IMR-90 (cell line): ENCODE measurements around the gene PI4K2B. TPM values are rescaled to one million over a fixed set of nuclear protein-coding genes. Genes with fewer than 3 reads are reported as not detected.

Experiments
- ATAC-seq: fragments of 200-7000 bp; cut with Tn5 transposase; 2 replicates; pipeline ENCODE4 v1.9.1; 2020; ENCODE audit warnings: low read depth, mild to moderate bottlenecking, moderate library complexity
- BruUV-seq: library from RNA; stranded (reverse); fragments of 400-500 nt; replicated peaks from 2 replicates; lab custom pipeline; 2021; lab: Mats Ljungman, UMichigan
- CTCF ChIA-PET: fragments of 300-600 bp; formaldehyde crosslinking; extraction: SDS; loops from one replicate; lab custom pipeline; 2021; ENCODE audit warnings: antibody characterized with exemption; lab: Yijun Ruan, JAX
- POLR2A ChIA-PET: fragments of 300-600 bp; sonication (Branson Sonifier 250); formaldehyde crosslinking; loops from one replicate; lab custom pipeline; 2022; ENCODE audit warnings: antibody characterized with exemption; ENCODE audit not compliant: unreplicated experiment; lab: Charles Lee
- DNase-seq: peaks from one replicate; pipeline ENCODE4 v3.0.0; 2013
- H2AFZ ChIP-seq: replicated peaks from 2 replicates; pipeline ENCODE3; 2013; ENCODE audit warnings: low read length, mild to moderate bottlenecking; ENCODE audit not compliant: poor library complexity
- H2AK5ac ChIP-seq: 2 replicates; pipeline ENCODE4 v1.6.1; 2013; ENCODE audit warnings: low read depth, low read length, inconsistent platforms
- H2AK9ac ChIP-seq: replicated peaks from 2 replicates; pipeline ENCODE3; 2013; ENCODE audit warnings: mild to moderate bottlenecking, low read depth, low read length, moderate library complexity; ENCODE audit not compliant: poor library complexity
- H2BK120ac ChIP-seq: 2 replicates; pipeline ENCODE4 v1.6.1; 2013; ENCODE audit warnings: low read depth, low read length, inconsistent platforms
- H2BK15ac ChIP-seq: 3 replicates; pipeline ENCODE4 v1.6.1; 2013; ENCODE audit warnings: low read depth, low read length, inconsistent platforms
- H2BK20ac ChIP-seq: 2 replicates; pipeline ENCODE4 v1.6.1; 2013; ENCODE audit warnings: low read depth, mild to moderate bottlenecking, inconsistent platforms, low read length, moderate library complexity
- H2BK5ac ChIP-seq: 2 replicates; pipeline ENCODE4 v1.6.1; 2013; ENCODE audit warnings: mild to moderate bottlenecking, low read depth, low read length, inconsistent platforms; ENCODE audit not compliant: poor library complexity, severe bottlenecking
- H3K14ac ChIP-seq: replicated peaks from 2 replicates; pipeline ENCODE4 v1.6.1; 2013; ENCODE audit warnings: low read depth, low read length, inconsistent platforms
- H3K18ac ChIP-seq: 2 replicates; pipeline ENCODE4 v1.6.1; 2013; ENCODE audit warnings: low read depth, low read length, control low read depth
- H3K23ac ChIP-seq: 2 replicates; pipeline ENCODE4 v1.6.1; 2013; ENCODE audit warnings: low read depth, low read length, inconsistent platforms
- H3K27ac ChIP-seq: 2 replicates; pipeline ENCODE4 v1.5.1; 2013; ENCODE audit warnings: mild to moderate bottlenecking, control low read depth, low read length; ENCODE audit not compliant: insufficient read depth
- H3K27me3 ChIP-seq: 2 replicates; pipeline ENCODE4 v1.6.1; 2013; ENCODE audit warnings: low read length; ENCODE audit not compliant: control insufficient read depth, insufficient read depth
- H3K36me3 ChIP-seq: 2 replicates; pipeline ENCODE4 v1.6.1; 2013; ENCODE audit warnings: low read length, mixed read lengths; ENCODE audit not compliant: control insufficient read depth, insufficient read depth
- H3K4ac ChIP-seq: 2 replicates; pipeline ENCODE4 v1.6.1; 2013; ENCODE audit warnings: low read depth, low read length, inconsistent platforms
- H3K4me1 ChIP-seq: 2 replicates; pipeline ENCODE4 v1.6.1; 2013; ENCODE audit warnings: low read length, mixed read lengths; ENCODE audit not compliant: control insufficient read depth, insufficient read depth
- H3K4me2 ChIP-seq: 2 replicates; pipeline ENCODE4 v1.6.1; 2013; ENCODE audit warnings: low read depth, mild to moderate bottlenecking, control low read depth, low read length, moderate library complexity
- H3K4me3 ChIP-seq: 2 replicates; pipeline ENCODE4 v1.5.1; 2013; ENCODE audit warnings: low read depth, mild to moderate bottlenecking, control low read depth, low read length, moderate library complexity; ENCODE audit not compliant: insufficient read depth
- H3K56ac ChIP-seq: 2 replicates; pipeline ENCODE4 v1.6.1; 2013; ENCODE audit warnings: low read length, inconsistent platforms; ENCODE audit not compliant: insufficient read depth; ENCODE audit errors: extremely low read depth
- H3K79me1 ChIP-seq, 2 experiments: 2 replicates each; pipeline ENCODE4 v1.6.1; 2013; ENCODE audit warnings: low read length in 2 of 2, inconsistent platforms in 1 of 2, low read depth in 1 of 2
- H3K9ac ChIP-seq: 2 replicates; pipeline ENCODE4 v1.6.1; 2013; ENCODE audit warnings: low read depth, low read length, control low read depth
- H3K9me1 ChIP-seq: 2 replicates; pipeline ENCODE4 v1.6.1; 2013; ENCODE audit warnings: low read length, inconsistent platforms; ENCODE audit not compliant: insufficient read depth
- H3K9me3 ChIP-seq: 2 replicates; pipeline ENCODE4 v1.6.1; 2013; ENCODE audit warnings: low read length; ENCODE audit not compliant: control insufficient read depth, insufficient read depth
- H4K20me1 ChIP-seq: 2 replicates; pipeline ENCODE4 v1.6.1; 2013; ENCODE audit warnings: low read length, inconsistent platforms; ENCODE audit not compliant: insufficient read depth
- H4K5ac ChIP-seq: 2 replicates; pipeline ENCODE4 v1.6.1; 2013; ENCODE audit warnings: mild to moderate bottlenecking, low read depth, low read length, control low read depth
- H4K8ac ChIP-seq, 2 experiments: 2 replicates each; pipeline ENCODE4 v1.6.1; 2013; ENCODE audit warnings: low read depth in 2 of 2, low read length in 2 of 2, control low read depth in 1 of 2, inconsistent platforms in 1 of 2
- H4K91ac ChIP-seq: 2 replicates; pipeline ENCODE4 v1.6.1; 2013; ENCODE audit warnings: low read depth, low read length, inconsistent platforms; ENCODE audit not compliant: insufficient read depth
- BHLHE40 ChIP-seq: fragments of 150-350 bp; IDR thresholded peaks from 2 replicates; pipeline ENCODE4 v1.6.1; 2016; ENCODE audit warnings: mild to moderate bottlenecking, low read depth, low read length
- CEBPB ChIP-seq: IDR thresholded peaks from 2 replicates; pipeline ENCODE4 v1.6.1; 2012; ENCODE audit warnings: low read depth, low read length, improper control_type of control experiment
- CHD1 ChIP-seq: IDR thresholded peaks from 2 replicates; pipeline ENCODE4 v1.6.1; 2012; ENCODE audit warnings: low read depth, low read length, improper control_type of control experiment
- FOS ChIP-seq: fragments of 150-350 bp; IDR thresholded peaks from 2 replicates; pipeline ENCODE4 v1.6.1; 2016; ENCODE audit warnings: low read depth, low read length
- MAFK ChIP-seq: IDR thresholded peaks from 2 replicates; pipeline ENCODE4 v1.6.1; 2012; ENCODE audit warnings: low read depth, low read length, improper control_type of control experiment
- MAZ ChIP-seq: IDR thresholded peaks from 2 replicates; pipeline ENCODE4 v1.6.1; 2012; ENCODE audit warnings: low read depth, mild to moderate bottlenecking, low read length, improper control_type of control experiment, moderate library complexity, borderline replicate concordance
- MXI1 ChIP-seq: IDR thresholded peaks from 2 replicates; pipeline ENCODE4 v1.6.1; 2012; ENCODE audit warnings: low read depth, mild to moderate bottlenecking, low read length, moderate library complexity, borderline replicate concordance
- NFE2L2 ChIP-seq: fragments of 150-350 bp; IDR thresholded peaks from 2 replicates; pipeline ENCODE4 v1.6.1; 2016; ENCODE audit warnings: low read depth, mild to moderate bottlenecking, low read length
- POLR2A ChIP-seq: IDR thresholded peaks from 2 replicates; pipeline ENCODE4 v1.6.1; 2012; ENCODE audit warnings: mild to moderate bottlenecking, low read depth, low read length
- RAD21 ChIP-seq: IDR thresholded peaks from 2 replicates; pipeline ENCODE4 v1.6.1; 2012; ENCODE audit warnings: low read length, improper control_type of control experiment
- RCOR1 ChIP-seq: IDR thresholded peaks from 2 replicates; pipeline ENCODE4 v1.6.1; 2012; ENCODE audit warnings: mild to moderate bottlenecking, low read length, improper control_type of control experiment; ENCODE audit not compliant: insufficient replicate concordance
- RFX5 ChIP-seq: IDR thresholded peaks from 2 replicates; pipeline ENCODE4 v1.8.0; 2012; ENCODE audit warnings: low read depth, mild to moderate bottlenecking, low read length, moderate library complexity
- SMC3 ChIP-seq: fragments of 150-350 bp; IDR thresholded peaks from 2 replicates; pipeline ENCODE4 v1.6.1; 2016; ENCODE audit warnings: low read depth, mild to moderate bottlenecking, antibody characterized with exemption, low read length, moderate library complexity
- WGBS, 2 experiments: methylation state at CpG; one replicate each; pipeline versions ENCODE4 v1.1.5 to v1.1.7; 2013; ENCODE audit warnings: missing lambda C conversion rate in 2 of 2; ENCODE audit not compliant: insufficient read length in 1 of 2; ENCODE audit errors: extremely low coverage in 2 of 2; 5-methylcytosine and 5-hydroxymethylcytosine counted together
- dilution Hi-C: fragments of 300-500 bp; cut with HindIII; formaldehyde crosslinking; loops from one replicate; pipeline ENCODE4 v1.14.3; 2018; ENCODE audit warnings: low sequenced_read_pairs; ENCODE audit not compliant: unreplicated experiment
- in situ Hi-C: fragments of 300-500 bp; cut with MboI; formaldehyde crosslinking; loops from 3 replicates; pipeline ENCODE4 v1.14.3; 2019; ENCODE audit warnings: low sequenced_read_pairs, inconsistent platforms, mixed read lengths
- intact Hi-C: fragments of 100-400 bp; cut with micrococcal nuclease; formaldehyde crosslinking; loops from 2 replicates; pipeline ENCODE4 v1.10.0; 2022
- polyA plus RNA-seq, 3 experiments: library from polyadenylated mRNA; depleted of rRNA; stranded (reverse); fragments of >200 nt; gene quantifications; 2 replicates each; pipeline ENCODE4 v1.2.3, GENCODE V29; 2012; ENCODE audit warnings: low replicate concordance in 1 of 3
- total RNA-seq: library from RNA; depleted of rRNA; stranded (reverse); fragments of >200 nt; gene quantifications from 2 replicates; pipeline ENCODE4 v1.2.3, GENCODE V29; 2012
- TF ChIP-seq, protein P1 (sequence below): fragments of 150-350 bp; IDR thresholded peaks from 2 replicates; pipeline ENCODE4 v1.6.1; 2017; ENCODE audit warnings: mild to moderate bottlenecking, antibody characterized with exemption, low read length, low read depth
- TF ChIP-seq, protein P2 (sequence below): fragments of 150-350 bp; IDR thresholded peaks from 2 replicates; pipeline ENCODE4 v1.6.1; 2016; ENCODE audit warnings: low read depth, mild to moderate bottlenecking, low read length, moderate library complexity, borderline replicate concordance
- TF ChIP-seq, protein P3 (sequence below): conservative IDR thresholded peaks from 2 replicates; pipeline ENCODE4 v1.5.1; 2012; ENCODE audit warnings: mild to moderate bottlenecking, low read depth, low read length, improper control_type of control experiment

Gene PI4K2B
- total and polyA plus RNA-seq, 2 of the 4 experiments (the other 2 are of a cell fraction), result 6.5 to 7.6 TPM

DNA sequence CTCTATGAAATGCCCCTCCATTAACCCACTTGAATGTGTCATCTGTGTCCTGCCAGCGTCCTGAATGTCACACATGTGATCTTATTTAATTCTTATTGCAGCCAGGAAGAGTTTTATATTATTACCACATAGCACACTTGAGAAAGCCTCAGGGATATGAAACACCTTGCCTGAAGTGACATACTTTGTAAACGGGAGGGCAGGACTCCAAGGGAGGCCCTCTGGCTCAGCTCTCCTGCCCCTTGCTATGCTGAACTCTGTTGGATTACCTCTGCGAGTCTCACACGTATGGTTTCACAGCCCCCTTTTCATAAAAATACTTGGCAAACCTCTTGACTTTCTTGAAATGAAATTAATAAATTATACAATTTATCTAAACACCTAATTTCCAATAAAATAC lies 67.6 kb downstream of the PI4K2B start:
- no peaks in the 10 kb centered on the region for H3K36me3 ChIP-seq
- no peaks in the 10 kb centered on the region for H3K79me1 ChIP-seq
- H3K14ac ChIP-seq, result no peak overlapping the region
- H4K5ac ChIP-seq, result no peak overlapping the region
- no peak overlapping the region for H3K4me3 ChIP-seq
- no peaks in the 10 kb centered on the region for H4K20me1 ChIP-seq
- no peak overlapping the region for H3K18ac ChIP-seq
- H4K91ac ChIP-seq, result no peak overlapping the region
- no peak overlapping the region for H3K9ac ChIP-seq
- ATAC-seq (no peak), DNase-seq (no peak)
- WGBS, 2 experiments, result no CpG with 5 or more reads among the region's 4 CpGs
- no peak overlapping the region for H2BK5ac ChIP-seq
- no TSS peak for BruUV-seq
- intact Hi-C loops, result no loop called here
- H2AK5ac ChIP-seq, result no peak overlapping the region
- H3K27ac ChIP-seq, result no peak overlapping the region
- H2BK20ac ChIP-seq, result no peak overlapping the region
- peaks cover 14% of the 10 kb centered on the region for H3K27me3 ChIP-seq
- H2BK15ac ChIP-seq, result no peak overlapping the region
- no peak overlapping the region for H2AFZ ChIP-seq
- no peaks in the 10 kb centered on the region for H3K9me3 ChIP-seq
- dilution Hi-C loops, result no loop called here
- no peak overlapping the region for H2BK120ac ChIP-seq
- no peak overlapping the region for H3K4me2 ChIP-seq
- no peak overlapping the region for H3K4ac ChIP-seq
- no peaks in the 10 kb centered on the region for H3K4me1 ChIP-seq
- POLR2A ChIA-PET, result no interaction called here
- H4K8ac ChIP-seq, result no peak overlapping the region
- TF ChIP-seq, protein P1, sequence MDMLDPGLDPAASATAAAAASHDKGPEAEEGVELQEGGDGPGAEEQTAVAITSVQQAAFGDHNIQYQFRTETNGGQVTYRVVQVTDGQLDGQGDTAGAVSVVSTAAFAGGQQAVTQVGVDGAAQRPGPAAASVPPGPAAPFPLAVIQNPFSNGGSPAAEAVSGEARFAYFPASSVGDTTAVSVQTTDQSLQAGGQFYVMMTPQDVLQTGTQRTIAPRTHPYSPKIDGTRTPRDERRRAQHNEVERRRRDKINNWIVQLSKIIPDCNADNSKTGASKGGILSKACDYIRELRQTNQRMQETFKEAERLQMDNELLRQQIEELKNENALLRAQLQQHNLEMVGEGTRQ, result no peak
- TF ChIP-seq NFE2L2 (no peak), CEBPB (no peak), FOS (no peak), CHD1 (no peak), RAD21 (no peak), MAZ (no peak), RCOR1 (no peak), MXI1 (no peak), BHLHE40 (no peak), POLR2A (no peak), MAFK (no peak), SMC3 (no peak), RFX5 (no peak)
- TF ChIP-seq, protein P2, sequence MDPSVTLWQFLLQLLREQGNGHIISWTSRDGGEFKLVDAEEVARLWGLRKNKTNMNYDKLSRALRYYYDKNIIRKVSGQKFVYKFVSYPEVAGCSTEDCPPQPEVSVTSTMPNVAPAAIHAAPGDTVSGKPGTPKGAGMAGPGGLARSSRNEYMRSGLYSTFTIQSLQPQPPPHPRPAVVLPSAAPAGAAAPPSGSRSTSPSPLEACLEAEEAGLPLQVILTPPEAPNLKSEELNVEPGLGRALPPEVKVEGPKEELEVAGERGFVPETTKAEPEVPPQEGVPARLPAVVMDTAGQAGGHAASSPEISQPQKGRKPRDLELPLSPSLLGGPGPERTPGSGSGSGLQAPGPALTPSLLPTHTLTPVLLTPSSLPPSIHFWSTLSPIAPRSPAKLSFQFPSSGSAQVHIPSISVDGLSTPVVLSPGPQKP, result no peak
- TF ChIP-seq, protein P3, sequence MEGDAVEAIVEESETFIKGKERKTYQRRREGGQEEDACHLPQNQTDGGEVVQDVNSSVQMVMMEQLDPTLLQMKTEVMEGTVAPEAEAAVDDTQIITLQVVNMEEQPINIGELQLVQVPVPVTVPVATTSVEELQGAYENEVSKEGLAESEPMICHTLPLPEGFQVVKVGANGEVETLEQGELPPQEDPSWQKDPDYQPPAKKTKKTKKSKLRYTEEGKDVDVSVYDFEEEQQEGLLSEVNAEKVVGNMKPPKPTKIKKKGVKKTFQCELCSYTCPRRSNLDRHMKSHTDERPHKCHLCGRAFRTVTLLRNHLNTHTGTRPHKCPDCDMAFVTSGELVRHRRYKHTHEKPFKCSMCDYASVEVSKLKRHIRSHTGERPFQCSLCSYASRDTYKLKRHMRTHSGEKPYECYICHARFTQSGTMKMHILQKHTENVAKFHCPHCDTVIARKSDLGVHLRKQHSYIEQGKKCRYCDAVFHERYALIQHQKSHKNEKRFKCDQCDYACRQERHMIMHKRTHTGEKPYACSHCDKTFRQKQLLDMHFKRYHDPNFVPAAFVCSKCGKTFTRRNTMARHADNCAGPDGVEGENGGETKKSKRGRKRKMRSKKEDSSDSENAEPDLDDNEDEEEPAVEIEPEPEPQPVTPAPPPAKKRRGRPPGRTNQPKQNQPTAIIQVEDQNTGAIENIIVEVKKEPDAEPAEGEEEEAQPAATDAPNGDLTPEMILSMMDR, result no peak
- H3K23ac ChIP-seq, result no peak overlapping the region
- in situ Hi-C loops, result no loop called here
- no peaks in the 10 kb centered on the region for H3K9me1 ChIP-seq
- H2AK9ac ChIP-seq, result no peak overlapping the region
- no peak overlapping the region for H3K56ac ChIP-seq
- CTCF ChIA-PET, result no interaction called here
